Peyer's patch (tissue), 4 donors: ENCODE measurements around the gene C18orf63.

Experiments
- CTCF ChIP-seq, 6 experiments: fragments of 450-650 bp in 4 of 6; fragments of 200-600 bp in 2 of 6; sonication (generic) in 1 of 6; IDR thresholded peaks; one replicate each; pipeline ENCODE4 v1.5.1; 2017 to 2019; ENCODE audit warnings: antibody characterized with exemption in 6 of 6, mild to moderate bottlenecking in 3 of 6, moderate library complexity in 1 of 6
- POLR2A ChIP-seq, 2 donors: fragments of 450-650 bp; IDR thresholded peaks; one replicate each; pipeline ENCODE4 v1.5.1; 2017; ENCODE audit warnings: antibody characterized with exemption in 2 of 2, mild to moderate bottlenecking in 2 of 2, moderate library complexity in 2 of 2

GRCh38 chr18:74368901-74369705 lies 53.5 kb downstream of the C18orf63 start:
- TF ChIP-seq CTCF (IDR thresholded peaks at IDR 0.05) (no peak), POLR2A (IDR thresholded peaks at IDR 0.05) (peak; percentile 23 to 39)
